Thoracic aorta (tissue), 2 donors: ENCODE measurements around the gene RAB36. TPM values are rescaled to one million over a fixed set of nuclear protein-coding genes. Genes with fewer than 3 reads are reported as not detected.

Experiments
- ATAC-seq: fragments of 150-250 bp; one replicate; pipeline ENCODE4 v1.8.0; 2017; ENCODE audit warnings: low read depth; ENCODE audit not compliant: insufficient number of reproducible peaks, low FRiP score
- DNase-seq: peaks from one replicate; pipeline ENCODE4 v3.0.0-alpha.2; 2020; ENCODE audit warnings: low spot score
- H3K27ac ChIP-seq, 2 donors: fragments of 200-600 bp; sonication (generic); 1 replicate in 1 of 2; 2 replicates in 1 of 2; pipeline ENCODE4 v1.5.1; 2016; ENCODE audit warnings: mild to moderate bottlenecking in 2 of 2, moderate library complexity in 2 of 2
- H3K27me3 ChIP-seq: fragments of 200-600 bp; sonication (generic); replicated peaks from 2 replicates; pipeline ENCODE4 v1.6.0; 2016; ENCODE audit warnings: mild to moderate bottlenecking; ENCODE audit not compliant: insufficient read depth
- H3K36me3 ChIP-seq: fragments of 200-600 bp; sonication (generic); one replicate; pipeline ENCODE4 v1.5.1; 2016
- H3K4me1 ChIP-seq, 2 donors: fragments of 200-600 bp; sonication (generic); 1 replicate in 1 of 2; 2 replicates in 1 of 2; pipeline versions ENCODE4 v1.5.1 to v1.6.0; 2016; ENCODE audit warnings: low read depth in 2 of 2, mild to moderate bottlenecking in 1 of 2; ENCODE audit not compliant: control insufficient read depth in 1 of 2
- H3K4me3 ChIP-seq: fragments of 200-600 bp; sonication (generic); 2 replicates; pipeline ENCODE4 v1.5.1; 2016; ENCODE audit warnings: mild to moderate bottlenecking
- H3K9me3 ChIP-seq: fragments of 200-600 bp; sonication (generic); 2 replicates; pipeline ENCODE4 v1.5.1; 2016
- total RNA-seq, 2 donors: library from RNA; depleted of rRNA; stranded (reverse); fragments of >200 nt; gene quantifications; one replicate each; pipeline versions ENCODE4 v1.1.0 to v1.2.3, GENCODE V29; 2016
- TF ChIP-seq, protein P1 (sequence below): fragments of 200-600 bp; sonication (generic); IDR thresholded peaks from one replicate; pipeline ENCODE4 v1.5.1; 2019; ENCODE audit warnings: antibody characterized with exemption

The RAB36 gene
- total RNA-seq, 2 donors from 2014 or later: 3.5 to 4.5 TPM

DNA sequence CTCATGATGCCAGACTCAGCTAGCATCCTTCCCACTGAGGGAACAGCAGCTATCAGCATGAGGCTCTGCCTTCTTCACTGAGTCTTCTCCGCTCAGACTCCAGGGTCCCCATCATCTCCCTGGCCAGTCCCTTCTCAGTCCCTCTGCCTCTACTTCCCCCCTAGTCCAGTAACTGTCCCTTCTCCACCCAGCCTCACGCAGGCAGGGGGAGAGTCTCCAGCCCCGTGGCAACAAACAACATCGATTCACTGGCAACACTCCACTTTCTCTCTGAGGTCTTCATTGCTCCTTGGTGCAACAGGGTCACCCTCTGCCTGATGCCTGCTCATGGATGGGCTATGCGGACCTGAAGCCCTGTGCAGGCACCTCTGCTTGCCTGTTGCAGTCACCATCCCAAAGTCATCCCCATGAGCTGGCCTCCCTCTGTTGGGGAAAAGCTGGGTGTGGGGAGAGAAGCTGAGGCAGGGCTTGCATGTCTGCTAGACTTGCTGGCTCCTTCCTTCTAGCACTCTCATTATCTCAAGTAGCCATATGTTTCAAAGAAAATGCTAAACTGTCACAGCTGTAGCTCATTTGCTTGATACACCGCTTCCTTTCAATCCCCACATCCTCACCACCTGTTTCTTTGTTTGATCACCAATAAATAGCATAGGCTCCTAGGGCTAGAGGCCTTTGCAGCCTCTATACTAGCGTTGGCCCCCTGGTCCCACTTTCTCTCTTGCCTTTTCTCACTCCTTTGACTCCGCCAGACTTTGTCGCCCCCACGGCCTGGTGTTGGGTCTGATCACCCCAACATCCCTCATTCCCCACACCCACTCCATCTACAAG lies 30.8 kb downstream of the RAB36 start:
- ATAC-seq: no peak
- Histone ChIP-seq H3K9me3 (no peaks in the 10 kb centered on the region), H3K4me1 (peaks cover 18 to 26% of the 10 kb centered on the region in 2 donors), H3K4me3 (no peak overlapping the region), H3K36me3 (no peaks in the 10 kb centered on the region), H3K27ac (no peak overlapping the region), H3K27me3 (no peaks in the 10 kb centered on the region)
- TF ChIP-seq, protein P1, sequence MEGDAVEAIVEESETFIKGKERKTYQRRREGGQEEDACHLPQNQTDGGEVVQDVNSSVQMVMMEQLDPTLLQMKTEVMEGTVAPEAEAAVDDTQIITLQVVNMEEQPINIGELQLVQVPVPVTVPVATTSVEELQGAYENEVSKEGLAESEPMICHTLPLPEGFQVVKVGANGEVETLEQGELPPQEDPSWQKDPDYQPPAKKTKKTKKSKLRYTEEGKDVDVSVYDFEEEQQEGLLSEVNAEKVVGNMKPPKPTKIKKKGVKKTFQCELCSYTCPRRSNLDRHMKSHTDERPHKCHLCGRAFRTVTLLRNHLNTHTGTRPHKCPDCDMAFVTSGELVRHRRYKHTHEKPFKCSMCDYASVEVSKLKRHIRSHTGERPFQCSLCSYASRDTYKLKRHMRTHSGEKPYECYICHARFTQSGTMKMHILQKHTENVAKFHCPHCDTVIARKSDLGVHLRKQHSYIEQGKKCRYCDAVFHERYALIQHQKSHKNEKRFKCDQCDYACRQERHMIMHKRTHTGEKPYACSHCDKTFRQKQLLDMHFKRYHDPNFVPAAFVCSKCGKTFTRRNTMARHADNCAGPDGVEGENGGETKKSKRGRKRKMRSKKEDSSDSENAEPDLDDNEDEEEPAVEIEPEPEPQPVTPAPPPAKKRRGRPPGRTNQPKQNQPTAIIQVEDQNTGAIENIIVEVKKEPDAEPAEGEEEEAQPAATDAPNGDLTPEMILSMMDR: no peak
- no peak for DNase-seq

DNA sequence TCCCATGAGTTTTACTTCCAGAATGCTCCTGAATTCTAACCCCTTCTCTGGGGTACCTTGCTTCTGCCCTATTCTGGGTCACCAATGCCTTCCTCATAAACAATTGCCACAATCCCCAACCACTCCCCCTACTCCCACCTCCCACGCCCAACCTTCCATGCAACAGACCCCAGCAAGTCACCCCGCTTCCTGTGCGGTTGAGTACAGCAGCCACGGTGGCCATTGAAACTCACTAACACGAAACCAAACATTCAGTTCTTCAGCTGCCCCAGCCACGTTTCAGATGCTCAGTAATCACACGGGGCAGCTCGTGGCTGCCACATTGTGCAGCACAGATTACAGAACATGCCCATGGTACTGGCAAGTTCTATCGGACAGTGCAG lies 31.4 kb downstream of the RAB36 start:
- no peak for ATAC-seq
- Histone ChIP-seq H3K36me3 (no peaks in the 10 kb centered on the region), H3K4me3 (no peak overlapping the region), H3K27ac (no peak overlapping the region), H3K4me1 (peaks cover 20 to 30% of the 10 kb centered on the region in 2 donors), H3K9me3 (no peaks in the 10 kb centered on the region), H3K27me3 (no peaks in the 10 kb centered on the region)
- DNase-seq: no peak
- TF ChIP-seq, protein P1: no peak

DNA sequence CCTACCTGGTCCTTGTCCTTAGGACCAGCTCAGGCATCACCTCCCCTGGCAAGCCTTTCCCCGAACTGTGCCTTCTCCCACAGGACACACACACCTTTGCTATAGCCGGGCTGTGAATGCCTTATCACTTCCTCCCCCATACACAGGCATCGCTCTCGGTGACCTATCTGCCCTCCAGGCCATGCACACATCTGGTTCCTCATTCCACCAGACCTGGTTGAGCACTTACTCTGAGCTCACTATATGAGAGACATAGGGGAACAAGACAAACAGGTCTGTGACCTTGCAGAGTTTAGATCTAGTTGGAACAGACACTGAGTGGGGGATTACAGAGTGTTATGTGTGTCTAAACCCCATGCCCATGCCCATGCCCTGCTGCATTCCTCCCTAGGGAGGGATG lies 31.9 kb downstream of the RAB36 start:
- no peaks in the 10 kb centered on the region for H3K27me3 ChIP-seq
- H3K4me1 ChIP-seq: peaks cover 21 to 35% of the 10 kb centered on the region in 2 donors
- DNase-seq: no peak
- no peak overlapping the region for H3K27ac ChIP-seq
- no peaks in the 10 kb centered on the region for H3K9me3 ChIP-seq
- no peaks in the 10 kb centered on the region for H3K36me3 ChIP-seq
- ATAC-seq: no peak
- TF ChIP-seq, protein P1: no peak
- no peak overlapping the region for H3K4me3 ChIP-seq

DNA sequence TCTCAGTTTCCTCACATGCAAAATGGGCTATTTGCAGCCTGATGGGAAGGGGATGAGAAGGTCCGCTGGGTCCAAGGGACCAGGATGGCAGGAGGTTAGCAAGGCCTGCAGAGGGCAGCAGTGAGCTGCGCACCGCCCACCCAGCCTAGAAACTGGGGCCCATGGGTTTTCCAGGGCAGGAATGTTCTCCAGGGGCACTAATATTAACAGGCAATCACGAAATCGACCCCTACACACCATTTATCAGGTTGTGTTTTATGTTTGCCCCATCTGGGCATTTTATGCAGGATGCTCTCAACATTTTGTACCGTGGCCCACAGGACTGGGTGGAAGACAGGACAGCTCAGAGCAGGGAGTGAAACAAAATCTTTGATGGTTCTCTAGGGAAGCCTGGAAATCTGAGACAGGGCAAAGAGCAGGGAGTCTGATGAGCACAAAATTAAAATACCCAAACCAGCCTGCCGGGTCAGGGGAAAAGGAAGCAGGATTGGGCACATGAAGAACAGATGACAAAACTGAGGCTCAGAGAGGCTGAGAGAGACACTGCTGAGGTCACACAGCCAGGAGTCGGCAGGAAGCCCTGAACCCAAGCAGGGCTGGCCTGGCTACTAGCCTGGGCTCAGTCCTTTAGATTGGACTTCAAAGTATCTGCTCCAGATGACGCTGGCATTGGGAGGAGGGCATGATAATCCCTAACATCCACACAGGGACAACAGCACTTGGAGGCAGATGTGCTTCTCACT lies 33.4 kb downstream of the RAB36 start:
- H3K9me3 ChIP-seq: no peaks in the 10 kb centered on the region
- H3K4me1 ChIP-seq: peaks cover 21 to 45% of the 10 kb centered on the region in 2 donors
- peak overlapping the region; percentile 88 to 97 for H3K27ac ChIP-seq
- TF ChIP-seq, protein P1: peak; percentile 94
- ATAC-seq: no peak
- DNase-seq: no peak
- no peaks in the 10 kb centered on the region for H3K27me3 ChIP-seq
- no peaks in the 10 kb centered on the region for H3K36me3 ChIP-seq
- H3K4me3 ChIP-seq: peak overlapping the region; percentile 78
